Stimulated activated CD8-positive, alpha-beta memory T cell treated with anti-CD3 and anti-CD28 coated beads, Interleukin-7, amount 100 ng/mL, for 1 hour (primary cell): ENCODE results near the gene OLIG2.

Experiments used
- DNase-seq, 2 donors: peaks; one replicate each; pipeline ENCODE4 v3.0.0-alpha.2; 2020; ENCODE audit warnings: low read depth in 2 of 2

Gene OLIG2

GRCh38 chr21:33025489-33026442 is at the start of gene OLIG2:
Gene OLIG2, plus strand, starts transcription at chr21:33025935. Its CDS starts 928 bp downstream, at chr21:33026863.
- DNase-seq, result no peak

- DNase-seq, result no peak
Observed at GRCh38 chr21:32976791-32977190, 48.9 kb upstream of the OLIG2 start.

- no peak for DNase-seq
Observed at GRCh38 chr21:32977216-32977615, 48.5 kb upstream of the OLIG2 start.

GRCh38 chr21:32978331-32979270 is 47.1 kb upstream of the OLIG2 start:
- DNase-seq, result no peak

GRCh38 chr21:32979598-32980268 is 46.0 kb upstream of the OLIG2 start:
- DNase-seq, result no peak

GRCh38 chr21:32981096-32981495 is 44.6 kb upstream of the OLIG2 start:
- DNase-seq, result no peak

- no peak for DNase-seq
Observed at GRCh38 chr21:32990666-32991065, 35.1 kb upstream of the OLIG2 start.

GRCh38 chr21:32991361-32991760 is 34.4 kb upstream of the OLIG2 start:
- no peak for DNase-seq

GRCh38 chr21:32993894-32994293 is 31.8 kb upstream of the OLIG2 start:
- DNase-seq, result no peak

- DNase-seq, result no peak
Observed at GRCh38 chr21:32994305-32994704, 31.4 kb upstream of the OLIG2 start.

GRCh38 chr21:33007747-33008146 is 18.0 kb upstream of the OLIG2 start:
- DNase-seq, result no peak

GRCh38 chr21:33008333-33009051 is 17.2 kb upstream of the OLIG2 start:
- no peak for DNase-seq

GRCh38 chr21:33010931-33011330 is 14.8 kb upstream of the OLIG2 start:
- no peak for DNase-seq

- DNase-seq, result no peak
Observed at GRCh38 chr21:33011462-33011861, 14.3 kb upstream of the OLIG2 start.

GRCh38 chr21:33013626-33014025 is 12.1 kb upstream of the OLIG2 start:
- DNase-seq, result no peak

GRCh38 chr21:33014331-33014730 is 11.4 kb upstream of the OLIG2 start:
- no peak for DNase-seq

GRCh38 chr21:33015096-33015495 is 10.6 kb upstream of the OLIG2 start:
- DNase-seq, result no peak

- no peak for DNase-seq
Observed at GRCh38 chr21:33015756-33016155, 10.0 kb upstream of the OLIG2 start.

GRCh38 chr21:33018707-33019465 is 6.8 kb upstream of the OLIG2 start:
- no peak for DNase-seq

- no peak for DNase-seq
Observed at GRCh38 chr21:33019516-33019884, 6.2 kb upstream of the OLIG2 start.
